Epithelial cell of esophagus (primary cell): Measurements from ENCODE around the gene SLC25A44.

Experiments used
- DNase-seq: peaks from one replicate; pipeline ENCODE4 v3.0.0; 2010; ENCODE audit warnings: low read depth
- H3K4me3 ChIP-seq: 2 replicates; pipeline ENCODE4 v1.5.1; 2011; ENCODE audit warnings: mild to moderate bottlenecking, low read length, control low read depth
- CTCF ChIP-seq: IDR thresholded peaks from 2 replicates; pipeline ENCODE4 v1.5.1; 2011; ENCODE audit warnings: low read depth, mild to moderate bottlenecking, low read length, control low read depth, inconsistent platforms; ENCODE audit not compliant: insufficient read depth; ENCODE audit errors: missing control alignments

SLC25A44 gene

GRCh38 chr1:156257711-156258110 is 63.8 kb downstream of the SLC25A44 start:
- TF ChIP-seq CTCF = no peak
- no peak overlapping the region for H3K4me3 ChIP-seq
- no peak for DNase-seq

- no peak for TF ChIP-seq CTCF
- DNase-seq = peak; percentile 90
- H3K4me3 ChIP-seq = no peak overlapping the region
Measured at GRCh38 chr1:156258859-156259258, 65.0 kb downstream of the SLC25A44 start.

GRCh38 chr1:156259805-156260204 is 65.9 kb downstream of the SLC25A44 start:
- DNase-seq = no peak
- H3K4me3 ChIP-seq = no peak overlapping the region
- no peak for TF ChIP-seq CTCF

- DNase-seq = peak; percentile 66
- H3K4me3 ChIP-seq = no peak overlapping the region
- no peak for TF ChIP-seq CTCF
Measured at GRCh38 chr1:156260896-156261295, 67.0 kb downstream of the SLC25A44 start.
